ENCODE results near the gene MEOX1. TPM values are rescaled to one million over a fixed set of nuclear protein-coding genes. Genes with fewer than 3 reads are reported as not detected.
A peak's percentile ranks its signal among the peaks of the same experiment; 100 is the strongest.

The MEOX1 gene
- total and polyA plus RNA-seq, 2 of the 13 experiments (the other 11 are each of a cell fraction or from before 2014, with no cell fraction given) = not detected

GRCh38 chr17:43665937-43666236 lies 4.2 kb upstream of the MEOX1 start (continued):
- TF ChIP-seq ZNF280D (CRISPR knock-in tag; IDR thresholded peaks at IDR 0.05) = peak; percentile 89; the same call in 1 of the 2 replicates
- no peak for TF ChIP-seq ZNF432 (CRISPR knock-in tag; IDR thresholded peaks at IDR 0.05; ENCODE audit: borderline replicate concordance)
- TF ChIP-seq BCLAF1 (IDR thresholded peaks at IDR 0.05) = no peak
- no peak for TF ChIP-seq ZNF30 (CRISPR knock-in tag; IDR thresholded peaks at IDR 0.05)
- no peak for TF ChIP-seq ZKSCAN8 (CRISPR knock-in tag; IDR thresholded peaks at IDR 0.05; ENCODE audit: borderline replicate concordance)
- TF ChIP-seq KDM1A (CRISPR knock-in tag; IDR thresholded peaks at IDR 0.05) = 0 out of 2 replicates have a peak, but pooled peaks have one; percentile 56
- TF ChIP-seq ZNF672 (CRISPR knock-in tag; IDR thresholded peaks at IDR 0.05) = no peak
- TF ChIP-seq, protein P1, sequence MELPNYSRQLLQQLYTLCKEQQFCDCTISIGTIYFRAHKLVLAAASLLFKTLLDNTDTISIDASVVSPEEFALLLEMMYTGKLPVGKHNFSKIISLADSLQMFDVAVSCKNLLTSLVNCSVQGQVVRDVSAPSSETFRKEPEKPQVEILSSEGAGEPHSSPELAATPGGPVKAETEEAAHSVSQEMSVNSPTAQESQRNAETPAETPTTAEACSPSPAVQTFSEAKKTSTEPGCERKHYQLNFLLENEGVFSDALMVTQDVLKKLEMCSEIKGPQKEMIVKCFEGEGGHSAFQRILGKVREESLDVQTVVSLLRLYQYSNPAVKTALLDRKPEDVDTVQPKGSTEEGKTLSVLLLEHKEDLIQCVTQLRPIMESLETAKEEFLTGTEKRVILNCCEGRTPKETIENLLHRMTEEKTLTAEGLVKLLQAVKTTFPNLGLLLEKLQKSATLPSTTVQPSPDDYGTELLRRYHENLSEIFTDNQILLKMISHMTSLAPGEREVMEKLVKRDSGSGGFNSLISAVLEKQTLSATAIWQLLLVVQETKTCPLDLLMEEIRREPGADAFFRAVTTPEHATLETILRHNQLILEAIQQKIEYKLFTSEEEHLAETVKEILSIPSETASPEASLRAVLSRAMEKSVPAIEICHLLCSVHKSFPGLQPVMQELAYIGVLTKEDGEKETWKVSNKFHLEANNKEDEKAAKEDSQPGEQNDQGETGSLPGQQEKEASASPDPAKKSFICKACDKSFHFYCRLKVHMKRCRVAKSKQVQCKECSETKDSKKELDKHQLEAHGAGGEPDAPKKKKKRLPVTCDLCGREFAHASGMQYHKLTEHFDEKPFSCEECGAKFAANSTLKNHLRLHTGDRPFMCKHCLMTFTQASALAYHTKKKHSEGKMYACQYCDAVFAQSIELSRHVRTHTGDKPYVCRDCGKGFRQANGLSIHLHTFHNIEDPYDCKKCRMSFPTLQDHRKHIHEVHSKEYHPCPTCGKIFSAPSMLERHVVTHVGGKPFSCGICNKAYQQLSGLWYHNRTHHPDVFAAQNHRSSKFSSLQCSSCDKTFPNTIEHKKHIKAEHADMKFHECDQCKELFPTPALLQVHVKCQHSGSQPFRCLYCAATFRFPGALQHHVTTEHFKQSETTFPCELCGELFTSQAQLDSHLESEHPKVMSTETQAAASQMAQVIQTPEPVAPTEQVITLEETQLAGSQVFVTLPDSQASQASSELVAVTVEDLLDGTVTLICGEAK (IDR thresholded peaks at IDR 0.05) = no peak
- TF ChIP-seq, protein P1 (CRISPR knock-in tag; IDR thresholded peaks at IDR 0.05) = no peak
- TF ChIP-seq, protein P2, sequence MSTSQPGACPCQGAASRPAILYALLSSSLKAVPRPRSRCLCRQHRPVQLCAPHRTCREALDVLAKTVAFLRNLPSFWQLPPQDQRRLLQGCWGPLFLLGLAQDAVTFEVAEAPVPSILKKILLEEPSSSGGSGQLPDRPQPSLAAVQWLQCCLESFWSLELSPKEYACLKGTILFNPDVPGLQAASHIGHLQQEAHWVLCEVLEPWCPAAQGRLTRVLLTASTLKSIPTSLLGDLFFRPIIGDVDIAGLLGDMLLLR (CRISPR knock-in tag; IDR thresholded peaks at IDR 0.05) = 0 out of 2 replicates have a peak, but pooled peaks have one; percentile 5
- no peak for TF ChIP-seq DR1 (CRISPR knock-in tag; IDR thresholded peaks at IDR 0.05)
- peak; percentile 87 for TF ChIP-seq ADNP (CRISPR knock-in tag; IDR thresholded peaks at IDR 0.05)
- no peak for TF ChIP-seq BRF2 (CRISPR knock-in tag; IDR thresholded peaks at IDR 0.05)
- TF ChIP-seq YEATS2 (CRISPR knock-in tag; IDR thresholded peaks at IDR 0.05; ENCODE audit: borderline replicate concordance) = no peak
